ENCODE data around the gene KRT14.

DNA sequence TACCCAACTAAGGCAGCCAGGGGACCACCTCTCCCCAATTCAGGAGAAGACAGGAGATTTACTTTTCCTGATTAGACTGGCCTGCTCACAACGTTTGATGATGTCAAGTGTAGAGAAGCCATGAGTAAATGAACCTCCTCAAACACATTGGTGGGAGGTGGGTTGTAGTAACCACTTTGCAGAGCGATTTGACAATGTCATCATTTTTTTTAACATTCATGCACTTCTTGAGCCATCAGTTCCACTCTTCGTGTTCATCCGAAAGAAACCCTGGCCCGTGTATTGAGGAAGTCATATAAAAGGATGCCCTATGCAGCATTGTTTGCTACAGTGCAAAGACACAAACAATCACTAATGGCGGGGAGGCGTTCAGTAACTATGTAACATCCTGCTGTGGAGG lies 53.1 kb downstream of the KRT14 start:
- TF ChIP-seq, protein P1, sequence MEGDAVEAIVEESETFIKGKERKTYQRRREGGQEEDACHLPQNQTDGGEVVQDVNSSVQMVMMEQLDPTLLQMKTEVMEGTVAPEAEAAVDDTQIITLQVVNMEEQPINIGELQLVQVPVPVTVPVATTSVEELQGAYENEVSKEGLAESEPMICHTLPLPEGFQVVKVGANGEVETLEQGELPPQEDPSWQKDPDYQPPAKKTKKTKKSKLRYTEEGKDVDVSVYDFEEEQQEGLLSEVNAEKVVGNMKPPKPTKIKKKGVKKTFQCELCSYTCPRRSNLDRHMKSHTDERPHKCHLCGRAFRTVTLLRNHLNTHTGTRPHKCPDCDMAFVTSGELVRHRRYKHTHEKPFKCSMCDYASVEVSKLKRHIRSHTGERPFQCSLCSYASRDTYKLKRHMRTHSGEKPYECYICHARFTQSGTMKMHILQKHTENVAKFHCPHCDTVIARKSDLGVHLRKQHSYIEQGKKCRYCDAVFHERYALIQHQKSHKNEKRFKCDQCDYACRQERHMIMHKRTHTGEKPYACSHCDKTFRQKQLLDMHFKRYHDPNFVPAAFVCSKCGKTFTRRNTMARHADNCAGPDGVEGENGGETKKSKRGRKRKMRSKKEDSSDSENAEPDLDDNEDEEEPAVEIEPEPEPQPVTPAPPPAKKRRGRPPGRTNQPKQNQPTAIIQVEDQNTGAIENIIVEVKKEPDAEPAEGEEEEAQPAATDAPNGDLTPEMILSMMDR (conservative IDR thresholded peaks at IDR 0.05; ENCODE audit: low read length): no peak
- TF ChIP-seq EZH2phosphoT487 (IDR thresholded peaks at IDR 0.05; ENCODE audit: borderline replicate concordance, low read depth, low read length): no peak
